Loucy (cell line): ENCODE data around the gene SCD.

Experiments used
- H2AFZ ChIP-seq: fragments of 200-600 bp; sonication (generic); 2 replicates; pipeline ENCODE4 v1.6.0; 2016; ENCODE audit warnings: antibody characterized with exemption, mild to moderate bottlenecking, low read length, moderate library complexity
- H3F3A ChIP-seq: fragments of 200-600 bp; 2 replicates; pipeline ENCODE4 v1.6.0; 2016; ENCODE audit warnings: antibody characterized with exemption, low read depth, mild to moderate bottlenecking
- H3K27me3 ChIP-seq: fragments of 200-600 bp; sonication (generic); 2 replicates; pipeline ENCODE4 v1.6.1; 2014; ENCODE audit warnings: low read length, mild to moderate bottlenecking; ENCODE audit not compliant: insufficient read depth, poor library complexity, severe bottlenecking
- H3K36me3 ChIP-seq: fragments of 200-600 bp; sonication (generic); 2 replicates; pipeline ENCODE4 v1.6.1; 2016; ENCODE audit warnings: low read length; ENCODE audit not compliant: insufficient read depth
- H3K4me1 ChIP-seq: fragments of 200-600 bp; sonication (generic); 2 replicates; pipeline ENCODE4 v1.5.1; 2014; ENCODE audit warnings: low read length, mild to moderate bottlenecking; ENCODE audit not compliant: insufficient read depth, poor library complexity, severe bottlenecking
- H3K4me2 ChIP-seq: fragments of 200-600 bp; sonication (generic); 2 replicates; pipeline ENCODE4 v1.6.0; 2014; ENCODE audit warnings: antibody characterized with exemption, low read length, low read depth, mild to moderate bottlenecking; ENCODE audit not compliant: poor library complexity, severe bottlenecking
- H3K4me3 ChIP-seq: fragments of 200-600 bp; sonication (generic); 2 replicates; pipeline ENCODE4 v1.5.1; 2014; ENCODE audit warnings: low read length, mild to moderate bottlenecking, mixed read lengths; ENCODE audit not compliant: poor library complexity, severe bottlenecking
- H3K79me2 ChIP-seq: fragments of 200-600 bp; sonication (generic); 2 replicates; pipeline ENCODE4 v1.6.1; 2014; ENCODE audit warnings: low read length; ENCODE audit not compliant: insufficient read depth
- H3K9ac ChIP-seq: fragments of 200-600 bp; sonication (generic); 2 replicates; pipeline ENCODE4 v1.6.0; 2014; ENCODE audit warnings: mild to moderate bottlenecking, low read depth, low read length, moderate library complexity; ENCODE audit not compliant: poor library complexity, severe bottlenecking
- H3K9me2 ChIP-seq: fragments of 200-600 bp; sonication (generic); replicated peaks from 2 replicates; pipeline ENCODE4 v1.6.1; 2016; ENCODE audit warnings: low read depth, low read length, mixed read lengths
- H3K9me3 ChIP-seq: fragments of 200-600 bp; sonication (generic); 2 replicates; pipeline ENCODE4 v1.6.1; 2014; ENCODE audit warnings: mild to moderate bottlenecking, antibody characterized with exemption, low read length, low read depth; ENCODE audit not compliant: insufficient read depth
- H4K20me1 ChIP-seq: fragments of 200-600 bp; sonication (generic); 2 replicates; pipeline ENCODE4 v1.6.0; 2014; ENCODE audit warnings: antibody characterized with exemption, low read length, mild to moderate bottlenecking; ENCODE audit not compliant: insufficient read depth, poor library complexity, severe bottlenecking
- CTCF ChIP-seq: fragments of 200-600 bp; sonication (generic); conservative IDR thresholded peaks from 2 replicates; pipeline ENCODE4 v1.5.1; 2014; ENCODE audit warnings: mild to moderate bottlenecking, antibody characterized with exemption, low read length
- EZH2phosphoT487 ChIP-seq: fragments of 200-600 bp; IDR thresholded peaks from 2 replicates; pipeline ENCODE4 v1.6.1; 2018; ENCODE audit warnings: antibody characterized with exemption, mild to moderate bottlenecking, moderate library complexity, borderline replicate concordance

The SCD gene

GRCh38 chr10:100362570-100363496 is 15.8 kb downstream of the SCD start:
- no peak overlapping the region for H3K4me2 ChIP-seq
- no peaks in the 10 kb centered on the region for H3K9me3 ChIP-seq
- peaks cover 17% of the 10 kb centered on the region; the same call in 1 of the 2 replicates for H3F3A ChIP-seq
- no peaks in the 10 kb centered on the region for H3K27me3 ChIP-seq
- H2AFZ ChIP-seq: no peak overlapping the region
- H3K4me3 ChIP-seq: no peak overlapping the region
- peaks cover 12% of the 10 kb centered on the region for H3K4me1 ChIP-seq
- H3K79me2 ChIP-seq: peaks cover 31% of the 10 kb centered on the region
- peaks cover 67% of the 10 kb centered on the region for H4K20me1 ChIP-seq
- TF ChIP-seq CTCF (no peak), EZH2phosphoT487 (no peak)
- no peaks in the 10 kb centered on the region for H3K9me2 ChIP-seq
- H3K36me3 ChIP-seq: peaks cover 55% of the 10 kb centered on the region
- no peak overlapping the region for H3K9ac ChIP-seq

DNA sequence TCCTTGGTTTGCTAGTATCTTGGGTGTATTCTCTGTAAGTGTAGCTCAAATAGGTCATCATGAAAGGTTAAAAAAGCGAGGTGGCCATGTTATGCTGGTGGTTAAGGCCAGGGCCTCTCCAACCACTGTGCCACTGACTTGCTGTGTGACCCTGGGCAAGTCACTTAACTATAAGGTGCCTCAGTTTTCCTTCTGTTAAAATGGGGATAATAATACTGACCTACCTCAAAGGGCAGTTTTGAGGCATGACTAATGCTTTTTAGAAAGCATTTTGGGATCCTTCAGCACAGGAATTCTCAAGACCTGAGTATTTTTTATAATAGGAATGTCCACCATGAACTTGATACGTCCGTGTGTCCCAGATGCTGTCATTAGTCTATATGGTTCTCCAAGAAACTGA is 17.1 kb downstream of the SCD start:
- Histone ChIP-seq H3K79me2 (peaks cover 23% of the 10 kb centered on the region), H3F3A (peaks cover 17% of the 10 kb centered on the region; the same call in 1 of the 2 replicates), H4K20me1 (peaks cover 55% of the 10 kb centered on the region), H3K9ac (no peak overlapping the region), H3K27me3 (no peaks in the 10 kb centered on the region), H3K4me3 (no peak overlapping the region), H3K9me3 (no peaks in the 10 kb centered on the region), H3K9me2 (no peaks in the 10 kb centered on the region), H3K36me3 (peaks cover 49% of the 10 kb centered on the region), H3K4me2 (no peak overlapping the region), H3K4me1 (peaks cover 6% of the 10 kb centered on the region), H2AFZ (no peak overlapping the region)
- TF ChIP-seq CTCF (no peak), EZH2phosphoT487 (no peak)

DNA sequence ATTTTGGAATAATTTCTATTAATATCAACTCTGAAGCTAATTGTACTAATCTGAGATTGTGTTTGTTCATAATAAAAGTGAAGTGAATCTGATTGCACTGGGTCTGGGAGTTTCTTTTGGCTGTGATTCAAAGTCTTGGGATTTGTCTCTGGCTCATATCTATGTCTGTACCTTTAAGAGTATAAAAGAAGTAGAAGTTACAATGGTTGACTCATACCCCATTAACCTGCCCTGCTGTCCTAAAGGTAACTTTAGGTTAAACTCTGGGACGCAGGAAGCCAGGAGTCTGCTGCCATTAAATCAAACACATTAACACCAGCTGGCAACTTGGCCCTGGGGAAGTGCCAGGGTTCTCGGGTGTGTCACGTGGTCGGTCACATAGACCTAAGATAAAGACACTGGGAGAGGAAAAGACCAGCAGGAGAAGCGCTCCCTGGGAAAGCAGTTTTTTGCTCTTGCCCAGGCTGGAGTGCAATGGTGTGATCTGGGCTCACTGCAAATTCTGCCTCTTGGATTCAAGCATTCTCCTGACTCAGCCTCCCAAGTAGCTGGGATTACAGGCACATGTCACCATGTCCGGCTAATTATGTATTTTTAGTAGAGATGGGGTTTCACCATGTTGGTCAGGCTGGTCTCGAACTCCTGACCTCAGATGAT is 17.8 kb downstream of the SCD start:
- peaks cover 17% of the 10 kb centered on the region; the same call in 1 of the 2 replicates for H3F3A ChIP-seq

More for the DNA sequence above, 17.8 kb downstream of the SCD start:
- H3K9me3 ChIP-seq: no peaks in the 10 kb centered on the region
- peaks cover 1% of the 10 kb centered on the region for H3K4me1 ChIP-seq
- no peaks in the 10 kb centered on the region for H3K9me2 ChIP-seq
- H4K20me1 ChIP-seq: peaks cover 49% of the 10 kb centered on the region
- H3K9ac ChIP-seq: no peak overlapping the region
- no peak overlapping the region for H3K4me2 ChIP-seq
- no peak overlapping the region for H3K4me3 ChIP-seq
- H3K79me2 ChIP-seq: peaks cover 16% of the 10 kb centered on the region; the same call in 1 of the 2 replicates
- peaks cover 42% of the 10 kb centered on the region for H3K36me3 ChIP-seq
- H2AFZ ChIP-seq: no peak overlapping the region
- H3K27me3 ChIP-seq: no peaks in the 10 kb centered on the region
- TF ChIP-seq CTCF (no peak), EZH2phosphoT487 (no peak)
